Chondrocyte (in vitro differentiated cells): ENCODE results near the gene ZNF189. TPM values are rescaled to one million over a fixed set of nuclear protein-coding genes. Genes with fewer than 3 reads are reported as not detected.

Experiments used
- DNase-seq: peaks from one replicate; pipeline ENCODE4 v3.0.0; 2021; ENCODE audit warnings: mixed read lengths, low spot score
- H3K27ac Mint-ChIP-seq: one replicate; pipeline ENCODE4 v1.8.0; 2021; ENCODE audit warnings: mild to moderate bottlenecking, moderate library complexity, mixed read lengths; ENCODE audit not compliant: unreplicated experiment
- H3K27me3 Mint-ChIP-seq: 2 replicates; pipeline ENCODE4 v1.8.0; 2021; ENCODE audit warnings: low read depth, mixed read lengths
- H3K36me3 Mint-ChIP-seq: 2 replicates; pipeline ENCODE4 v1.8.0; 2021; ENCODE audit warnings: low read depth, mixed read lengths
- H3K4me1 Mint-ChIP-seq: 2 replicates; pipeline ENCODE4 v1.8.0; 2021; ENCODE audit warnings: low read depth, mild to moderate bottlenecking, mixed read lengths
- H3K4me3 Mint-ChIP-seq: one replicate; pipeline ENCODE4 v1.8.0; 2021; ENCODE audit warnings: mild to moderate bottlenecking, moderate library complexity, mixed read lengths; ENCODE audit not compliant: unreplicated experiment
- H3K9me3 Mint-ChIP-seq: 2 replicates; pipeline ENCODE4 v1.8.0; 2021; ENCODE audit warnings: low read depth, mixed read lengths
- CTCF ChIP-seq: fragments of 200-600 bp; sonication (generic); IDR thresholded peaks from 2 replicates; pipeline ENCODE4 v1.5.0; 2021; ENCODE audit warnings: antibody characterized with exemption, mild to moderate bottlenecking, moderate library complexity
- total RNA-seq: library from RNA; stranded (reverse); gene quantifications from 3 replicates; pipeline ENCODE4 v1.2.1, GENCODE V29; 2021

Gene ZNF189
- total RNA-seq, 1 donor from 2014 or later = 18.5 TPM

- no peak within 1 kb of the TSS for H3K27ac Mint-ChIP-seq
- H3K4me3 Mint-ChIP-seq = no peak within 1 kb of the TSS
- H3K27me3 Mint-ChIP-seq = peaks cover 21% of the 10 kb centered on the region
- no peak for TF ChIP-seq CTCF
- H3K4me1 Mint-ChIP-seq = no peaks in the 10 kb centered on the region
- H3K36me3 Mint-ChIP-seq = no peaks in the 10 kb centered on the region
- DNase-seq = no peak
- no peaks in the 10 kb centered on the region for H3K9me3 Mint-ChIP-seq
Observed at GRCh38 chr9:101435601-101436079, 37.0 kb downstream of the ZNF189 start, which contains the start of gene ALDOB. Gene ALDOB (minus strand): TSS chr9:101435774. CDS start chr9:101430887, 4,887 bp downstream.

GRCh38 chr9:101437806-101438232 is 39.2 kb downstream of the ZNF189 start:
- H3K9me3 Mint-ChIP-seq = no peaks in the 10 kb centered on the region
- H3K27ac Mint-ChIP-seq = no peak overlapping the region
- no peak for DNase-seq
- no peaks in the 10 kb centered on the region for H3K36me3 Mint-ChIP-seq
- H3K27me3 Mint-ChIP-seq = peaks cover 20% of the 10 kb centered on the region
- H3K4me1 Mint-ChIP-seq = no peaks in the 10 kb centered on the region
- no peak overlapping the region for H3K4me3 Mint-ChIP-seq
- no peak for TF ChIP-seq CTCF

- Mint-ChIP-seq H3K4me3 (no peak overlapping the region), H3K27me3 (peaks cover 23% of the 10 kb centered on the region), H3K4me1 (no peaks in the 10 kb centered on the region), H3K27ac (no peak overlapping the region), H3K36me3 (no peaks in the 10 kb centered on the region), H3K9me3 (no peaks in the 10 kb centered on the region)
- no peak for TF ChIP-seq CTCF
- no peak for DNase-seq
Observed at GRCh38 chr9:101438523-101438922, 39.9 kb downstream of the ZNF189 start.

- peaks cover 18% of the 10 kb centered on the region for H3K27me3 Mint-ChIP-seq
- H3K4me3 Mint-ChIP-seq = no peak overlapping the region
- H3K9me3 Mint-ChIP-seq = no peaks in the 10 kb centered on the region
- H3K27ac Mint-ChIP-seq = no peak overlapping the region
- no peak for DNase-seq
- no peak for TF ChIP-seq CTCF
- no peaks in the 10 kb centered on the region for H3K36me3 Mint-ChIP-seq
- H3K4me1 Mint-ChIP-seq = no peaks in the 10 kb centered on the region
Observed at GRCh38 chr9:101440714-101441230, 42.1 kb downstream of the ZNF189 start.

GRCh38 chr9:101442318-101442717 is 43.7 kb downstream of the ZNF189 start:
- no peak for TF ChIP-seq CTCF
- peaks cover 13% of the 10 kb centered on the region for H3K27me3 Mint-ChIP-seq
- H3K4me3 Mint-ChIP-seq = no peak overlapping the region
- H3K4me1 Mint-ChIP-seq = no peaks in the 10 kb centered on the region
- H3K9me3 Mint-ChIP-seq = no peaks in the 10 kb centered on the region
- no peak overlapping the region for H3K27ac Mint-ChIP-seq
- DNase-seq = no peak
- no peaks in the 10 kb centered on the region for H3K36me3 Mint-ChIP-seq
